Measurements from ENCODE around the gene SLC2A13. TPM values are rescaled to one million over a fixed set of nuclear protein-coding genes. Genes with fewer than 3 reads are reported as not detected.

SLC2A13 gene
- total RNA-seq, 6 experiments from 2014 or later = 5.2 to 11.7 (median 8.7) TPM

DNA sequence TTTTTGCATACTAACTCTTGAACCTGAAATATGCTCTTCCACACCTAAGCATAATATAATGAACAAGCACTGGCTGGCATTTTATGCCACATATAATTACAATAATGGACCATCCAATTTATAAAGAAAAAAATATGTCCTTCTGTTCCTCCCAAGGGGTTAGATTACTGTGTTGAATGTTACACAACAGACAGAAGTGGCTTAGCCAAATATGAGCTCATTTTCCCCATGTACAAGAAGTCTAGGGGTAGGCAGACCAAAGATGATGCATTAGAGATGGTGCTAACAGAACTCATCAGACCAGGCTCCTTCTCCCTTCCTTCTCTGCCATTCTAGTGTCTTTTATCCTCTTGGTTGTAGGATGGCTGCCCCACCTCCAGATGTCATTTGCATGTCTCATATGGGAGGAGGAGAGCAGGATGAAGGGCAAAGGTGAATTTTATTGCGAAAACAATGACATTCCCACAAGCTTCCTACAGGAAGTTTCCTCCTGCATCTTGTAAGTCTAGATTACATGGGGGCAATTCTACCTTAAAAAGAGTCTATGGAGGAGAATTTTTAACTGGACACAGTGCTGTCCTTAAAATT is 43.9 kb upstream of the SLC2A13 start:
- intact Hi-C loops (cut with DNase I) = loop anchor here (10.0 kb wide), 1 partner anchor 165 kb away; no protein-coding TSS in a partner anchor
- no peak for DNase-seq
- no peak overlapping the region for H3K27ac ChIP-seq
- 25% methylated on average over 1 of the region's 1 CpG for WGBS (ENCODE audit: insufficient coverage, low coverage, low lambda C conversion rate, missing lambda C conversion rate)
- H3K4me3 ChIP-seq = no peak overlapping the region
- H3K27me3 ChIP-seq = no peaks in the 10 kb centered on the region
- no peaks in the 10 kb centered on the region for H3K4me1 ChIP-seq
- H3K36me3 ChIP-seq = no peaks in the 10 kb centered on the region
- TF ChIP-seq, protein P1, sequence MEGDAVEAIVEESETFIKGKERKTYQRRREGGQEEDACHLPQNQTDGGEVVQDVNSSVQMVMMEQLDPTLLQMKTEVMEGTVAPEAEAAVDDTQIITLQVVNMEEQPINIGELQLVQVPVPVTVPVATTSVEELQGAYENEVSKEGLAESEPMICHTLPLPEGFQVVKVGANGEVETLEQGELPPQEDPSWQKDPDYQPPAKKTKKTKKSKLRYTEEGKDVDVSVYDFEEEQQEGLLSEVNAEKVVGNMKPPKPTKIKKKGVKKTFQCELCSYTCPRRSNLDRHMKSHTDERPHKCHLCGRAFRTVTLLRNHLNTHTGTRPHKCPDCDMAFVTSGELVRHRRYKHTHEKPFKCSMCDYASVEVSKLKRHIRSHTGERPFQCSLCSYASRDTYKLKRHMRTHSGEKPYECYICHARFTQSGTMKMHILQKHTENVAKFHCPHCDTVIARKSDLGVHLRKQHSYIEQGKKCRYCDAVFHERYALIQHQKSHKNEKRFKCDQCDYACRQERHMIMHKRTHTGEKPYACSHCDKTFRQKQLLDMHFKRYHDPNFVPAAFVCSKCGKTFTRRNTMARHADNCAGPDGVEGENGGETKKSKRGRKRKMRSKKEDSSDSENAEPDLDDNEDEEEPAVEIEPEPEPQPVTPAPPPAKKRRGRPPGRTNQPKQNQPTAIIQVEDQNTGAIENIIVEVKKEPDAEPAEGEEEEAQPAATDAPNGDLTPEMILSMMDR (IDR thresholded peaks at IDR 0.05) = no peak
- no peak for TF ChIP-seq POLR2A (IDR thresholded peaks at IDR 0.05)
- no peaks in the 10 kb centered on the region for H3K9me3 ChIP-seq
- peak in 3 of 4 donors; percentile 22 to 44 (median 25) for ATAC-seq

DNA sequence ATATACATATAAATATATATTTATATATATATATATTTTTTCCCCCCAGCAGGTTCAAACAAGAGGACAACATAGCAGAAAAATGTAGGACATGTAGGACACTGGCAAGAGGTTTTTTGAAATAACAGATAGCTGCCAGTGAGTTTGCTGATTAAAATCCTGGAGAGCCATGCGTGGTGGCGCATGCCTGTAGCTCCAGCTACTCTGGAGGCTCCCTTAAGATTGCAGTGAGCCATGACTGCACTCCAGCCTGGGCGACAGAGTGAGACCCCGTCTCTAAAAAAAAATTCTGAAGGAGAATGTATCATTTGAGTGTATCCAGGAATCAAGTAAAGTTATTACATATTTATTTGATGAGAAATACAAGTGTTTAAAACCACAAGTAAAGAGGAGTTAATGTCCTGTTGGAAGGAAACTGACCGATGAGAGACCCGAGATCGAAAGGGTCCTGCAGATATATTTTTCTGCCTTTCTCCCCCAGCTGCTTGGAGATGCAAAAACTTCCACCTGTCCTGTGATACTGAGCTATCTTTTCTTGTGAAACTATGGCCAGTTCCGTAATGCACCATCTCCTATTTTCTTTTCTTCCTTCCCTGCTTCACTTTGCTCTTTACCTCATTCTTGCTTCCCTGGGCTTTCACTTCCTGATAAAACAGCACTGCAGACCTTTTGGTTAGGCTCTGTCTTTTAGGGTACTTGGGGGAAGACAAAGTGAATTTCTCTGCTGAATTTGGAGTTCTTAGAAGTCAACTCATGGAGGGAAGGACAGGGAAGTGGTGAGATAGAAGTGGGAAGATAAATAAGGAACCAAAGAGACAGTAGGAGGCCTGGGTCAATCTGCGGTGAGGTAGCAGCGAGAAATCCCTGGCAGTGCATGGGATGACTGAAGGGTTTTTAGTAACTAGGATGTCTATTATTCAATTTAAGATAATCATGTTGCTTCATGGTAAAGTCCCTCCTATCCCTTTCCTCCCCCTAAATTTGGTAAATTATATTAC is 41.2 kb upstream of the SLC2A13 start:
- intact Hi-C loops (cut with DNase I) = no loop called here
- ATAC-seq (peak; percentile 33 to 52 (median 34)), DNase-seq (no peak)
- no peaks in the 10 kb centered on the region for H3K9me3 ChIP-seq
- H3K4me3 ChIP-seq = no peak overlapping the region
- no peaks in the 10 kb centered on the region for H3K4me1 ChIP-seq
- 57% methylated on average over 10 of the region's 10 CpGs for WGBS (ENCODE audit: insufficient coverage, low coverage, low lambda C conversion rate, missing lambda C conversion rate)
- H3K27me3 ChIP-seq = no peaks in the 10 kb centered on the region
- no peaks in the 10 kb centered on the region for H3K36me3 ChIP-seq
- H3K27ac ChIP-seq = no peak overlapping the region
- TF ChIP-seq POLR2A (IDR thresholded peaks at IDR 0.05) = no peak
- TF ChIP-seq, protein P1 (IDR thresholded peaks at IDR 0.05) = no peak

DNA sequence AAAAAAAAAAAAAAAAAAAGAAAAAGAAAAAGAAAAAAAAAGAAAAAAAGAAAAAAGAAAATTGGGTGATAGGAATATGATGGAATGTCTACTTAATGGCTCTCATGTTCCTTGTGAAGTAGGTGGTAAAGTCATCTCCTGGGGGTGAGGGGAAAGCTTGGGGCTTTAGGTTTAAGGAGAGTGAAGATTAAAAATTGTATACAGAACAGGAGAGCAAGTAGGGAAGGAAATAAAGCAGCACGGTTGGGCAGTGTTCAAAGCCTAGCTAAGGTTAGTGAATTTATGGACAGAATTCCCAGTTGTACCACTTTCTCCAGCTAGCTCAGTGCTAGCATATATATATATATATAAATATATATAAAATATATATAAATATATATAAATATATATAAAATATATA is 40.0 kb upstream of the SLC2A13 start:
- WGBS (ENCODE audit: insufficient coverage, low coverage, low lambda C conversion rate, missing lambda C conversion rate) = 60% methylated on average over 1 of the region's 1 CpG
- no peak for ATAC-seq
- DNase-seq = no peak

DNA sequence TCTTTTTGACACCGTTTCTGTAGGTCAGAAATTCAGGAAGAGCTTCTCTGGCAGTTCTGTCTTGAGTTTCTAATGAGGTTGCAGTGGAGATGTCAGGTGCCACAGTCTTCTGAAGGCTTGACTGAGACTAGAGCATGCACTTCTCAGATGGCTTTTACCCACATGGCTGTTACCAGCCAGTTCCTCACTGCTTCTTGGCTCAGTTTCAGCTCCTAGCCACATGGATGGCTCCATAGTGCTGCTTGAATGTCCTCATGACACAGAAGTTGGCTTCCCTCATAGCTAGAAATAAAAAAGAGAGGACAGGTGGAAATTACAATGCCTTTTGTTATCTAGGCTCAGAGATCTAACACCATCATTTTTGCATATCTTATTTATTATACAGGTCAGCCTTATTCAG is 38.1 kb upstream of the SLC2A13 start:
- Histone ChIP-seq H3K4me1 (no peaks in the 10 kb centered on the region), H3K4me3 (no peak overlapping the region), H3K27ac (no peak overlapping the region), H3K36me3 (no peaks in the 10 kb centered on the region), H3K27me3 (no peaks in the 10 kb centered on the region), H3K9me3 (no peaks in the 10 kb centered on the region)
- WGBS (ENCODE audit: insufficient coverage, low coverage, low lambda C conversion rate, missing lambda C conversion rate) = 40% methylated on average over 1 of the region's 1 CpG
- ATAC-seq (peak; percentile 30 to 60 (median 36)), DNase-seq (no peak)
- intact Hi-C loops (cut with DNase I) = no loop called here
- TF ChIP-seq, protein P1 (IDR thresholded peaks at IDR 0.05) = no peak

More for the DNA sequence above, 40.0 kb upstream of the SLC2A13 start:
- TF ChIP-seq, protein P1 (IDR thresholded peaks at IDR 0.05) = no peak
- TF ChIP-seq POLR2A (IDR thresholded peaks at IDR 0.05) = no peak
- intact Hi-C loops (cut with DNase I) = no loop called here
- H3K4me3 ChIP-seq = no peak overlapping the region
- H3K9me3 ChIP-seq = no peaks in the 10 kb centered on the region
- H3K27me3 ChIP-seq = no peaks in the 10 kb centered on the region
- H3K4me1 ChIP-seq = no peaks in the 10 kb centered on the region
- no peak overlapping the region for H3K27ac ChIP-seq
- no peaks in the 10 kb centered on the region for H3K36me3 ChIP-seq
